ENCODE measurements around the gene PALM. TPM values are rescaled to one million over a fixed set of nuclear protein-coding genes. Genes with fewer than 3 reads are reported as not detected.

PALM gene
- total RNA-seq, 2 donors from 2014 or later: 3.9 to 13.5 TPM

GRCh38 chr19:763869-764268 is 55.1 kb downstream of the PALM start:
- TF ChIP-seq CTCF (IDR thresholded peaks at IDR 0.05): no peak
- intact Hi-C loops (cut with DNase I): loop anchor here (10.0 kb wide), 1 partner anchor 91 kb away; the partner anchor contains the start of genes CFD and ELANE
- Histone ChIP-seq H3K27ac (no peak overlapping the region), H3K9ac (ENCODE audit: low read depth in 2 of 2, low read length in 2 of 2) (no peak overlapping the region), H3K9me3 (no peaks in the 10 kb centered on the region), H3K36me3 (no peaks in the 10 kb centered on the region), H3K4me1 (no peaks in the 10 kb centered on the region), H3K4me3 (no peak overlapping the region), H3K27me3 (no peaks in the 10 kb centered on the region)
- no peak for DNase-seq

- Histone ChIP-seq H3K4me1 (no peaks in the 10 kb centered on the region), H3K9me3 (no peaks in the 10 kb centered on the region), H3K9ac (ENCODE audit: low read depth in 2 of 2, low read length in 2 of 2) (no peak overlapping the region), H3K36me3 (no peaks in the 10 kb centered on the region), H3K27ac (no peak overlapping the region), H3K4me3 (no peak overlapping the region), H3K27me3 (no peaks in the 10 kb centered on the region)
- no peak for DNase-seq
- TF ChIP-seq CTCF (IDR thresholded peaks at IDR 0.05): no peak
- intact Hi-C loops (cut with DNase I): loop anchor here (10.0 kb wide), 1 partner anchor 90 kb away; the partner anchor contains the start of genes CFD and ELANE
Observed at GRCh38 chr19:764301-764700, 55.6 kb downstream of the PALM start.

GRCh38 chr19:765179-765738 is 56.5 kb downstream of the PALM start:
- Histone ChIP-seq H3K9ac (ENCODE audit: low read depth in 2 of 2, low read length in 2 of 2) (no peak overlapping the region), H3K4me1 (no peaks in the 10 kb centered on the region), H3K9me3 (no peaks in the 10 kb centered on the region), H3K27me3 (no peaks in the 10 kb centered on the region), H3K27ac (no peak overlapping the region), H3K4me3 (no peak overlapping the region), H3K36me3 (no peaks in the 10 kb centered on the region)
- intact Hi-C loops (cut with DNase I): loop anchor here (10.0 kb wide), 1 partner anchor 90 kb away; the partner anchor contains the start of genes CFD and ELANE
- DNase-seq: no peak
- TF ChIP-seq CTCF (IDR thresholded peaks at IDR 0.05): no peak

- no peaks in the 10 kb centered on the region for H3K4me1 ChIP-seq
- intact Hi-C loops (cut with DNase I): loop anchor here (10.0 kb wide), 1 partner anchor 86 kb away; the partner anchor contains the start of genes CFD and ELANE
- H3K9me3 ChIP-seq: no peaks in the 10 kb centered on the region
- H3K9ac ChIP-seq (ENCODE audit: low read depth in 2 of 2, low read length in 2 of 2): no peak overlapping the region
- no peak for TF ChIP-seq CTCF (IDR thresholded peaks at IDR 0.05)
- no peak overlapping the region for H3K27ac ChIP-seq
- no peaks in the 10 kb centered on the region for H3K36me3 ChIP-seq
- no peaks in the 10 kb centered on the region for H3K27me3 ChIP-seq
- no peak for DNase-seq
- H3K4me3 ChIP-seq: no peak overlapping the region
Observed at GRCh38 chr19:768424-768823, 59.7 kb downstream of the PALM start.

- Histone ChIP-seq H3K9me3 (no peaks in the 10 kb centered on the region), H3K4me3 (no peak overlapping the region), H3K9ac (ENCODE audit: low read depth in 2 of 2, low read length in 2 of 2) (no peak overlapping the region), H3K27ac (no peak overlapping the region), H3K27me3 (no peaks in the 10 kb centered on the region), H3K36me3 (no peaks in the 10 kb centered on the region), H3K4me1 (no peaks in the 10 kb centered on the region)
- TF ChIP-seq CTCF (IDR thresholded peaks at IDR 0.05): no peak
- no peak for DNase-seq
- intact Hi-C loops (cut with DNase I): loop anchor here (2.0 to 10.0 kb wide), 3 partner anchors 85 to 205 kb away; partner anchors contain the start of genes CFD and ELANE
Observed at GRCh38 chr19:769616-770015, 60.9 kb downstream of the PALM start.

All from colonic mucosa (tissue), 4 donors.